ENCODE data around the gene ANKS6.

ANKS6 gene

DNA sequence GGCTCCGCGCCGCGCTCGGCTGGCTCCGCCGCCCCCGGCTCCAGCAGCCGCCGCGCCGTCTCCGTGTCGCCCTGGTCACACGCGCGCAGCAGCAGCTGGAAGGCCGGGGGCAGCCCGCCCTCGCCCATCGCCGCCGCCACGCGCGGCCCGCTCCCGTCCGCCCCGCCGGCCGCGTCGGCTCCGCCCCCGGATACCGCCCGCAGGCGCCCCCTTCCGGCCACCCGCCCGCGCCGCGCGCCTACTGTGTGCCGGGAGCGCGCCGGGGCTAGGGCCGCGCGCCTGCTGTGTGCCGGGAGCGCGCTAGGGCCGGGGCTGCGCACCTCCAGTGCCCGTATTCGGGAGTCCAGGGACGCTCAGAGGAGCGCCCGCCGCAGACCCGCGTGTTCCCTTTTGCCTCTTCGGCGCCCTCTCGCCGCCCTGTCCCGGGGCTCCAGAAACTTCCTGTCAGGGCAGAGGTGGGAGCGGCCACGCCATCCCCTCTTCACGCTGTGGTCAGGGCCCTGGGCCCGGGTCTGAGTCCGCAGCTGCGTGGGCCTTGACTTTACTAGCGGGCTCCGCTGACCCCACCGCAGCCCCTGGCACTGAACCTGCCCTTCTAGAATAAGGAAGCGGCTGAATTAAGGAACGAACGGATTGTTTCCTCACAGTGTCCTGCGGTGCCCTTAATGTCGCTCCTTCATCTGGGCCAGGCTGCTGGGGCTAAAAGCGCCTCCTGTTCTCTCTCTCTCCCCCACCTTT lies at the start of gene ANKS6:
Gene ANKS6 (minus strand): TSS at position 192 of the 738 bp plus-strand sequence. CDS start 64 bp downstream, at position 128.
- DNase-seq, result peak; percentile 70 to 81

DNA sequence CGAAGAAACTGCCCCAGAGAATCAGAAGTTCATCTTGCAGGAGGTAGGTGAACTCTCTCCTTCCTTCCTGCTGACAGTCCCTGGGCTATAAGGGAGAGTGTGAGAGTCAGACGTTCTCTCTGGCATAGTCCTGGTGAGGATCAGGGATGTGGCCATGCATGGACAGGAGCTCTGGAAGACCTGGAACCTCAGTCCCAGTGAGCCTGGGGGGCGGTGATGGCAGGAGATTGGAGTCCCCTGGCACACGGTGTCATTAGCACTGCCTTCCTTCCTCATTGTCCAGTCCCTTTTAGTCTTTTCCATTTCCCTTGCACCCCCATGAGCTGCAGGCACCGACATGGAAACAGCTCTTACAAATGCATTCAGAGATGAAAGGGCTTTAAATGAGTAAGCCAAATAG lies 49.7 kb upstream of the ANKS6 start:
- DNase-seq, result no peak

DNA sequence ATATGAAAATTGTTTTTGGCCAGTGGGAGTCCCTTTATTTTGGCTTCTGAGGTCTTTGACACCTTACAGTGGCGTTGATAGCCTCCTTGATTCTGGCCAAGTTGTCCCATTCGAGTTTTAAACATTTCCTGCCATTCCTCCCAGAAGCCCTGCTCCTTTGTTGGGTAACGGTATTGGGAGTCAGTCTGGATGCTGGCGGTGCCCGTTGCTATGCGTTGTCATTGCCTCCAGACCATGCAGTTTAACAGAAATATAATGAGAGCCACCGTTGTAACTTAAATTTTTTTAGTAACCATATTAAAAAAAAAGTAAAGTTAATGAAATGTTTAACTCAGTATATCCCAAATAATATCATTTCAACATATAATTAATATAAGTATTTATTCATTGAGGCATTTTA lies 46.2 kb upstream of the ANKS6 start:
- no peak for DNase-seq

DNA sequence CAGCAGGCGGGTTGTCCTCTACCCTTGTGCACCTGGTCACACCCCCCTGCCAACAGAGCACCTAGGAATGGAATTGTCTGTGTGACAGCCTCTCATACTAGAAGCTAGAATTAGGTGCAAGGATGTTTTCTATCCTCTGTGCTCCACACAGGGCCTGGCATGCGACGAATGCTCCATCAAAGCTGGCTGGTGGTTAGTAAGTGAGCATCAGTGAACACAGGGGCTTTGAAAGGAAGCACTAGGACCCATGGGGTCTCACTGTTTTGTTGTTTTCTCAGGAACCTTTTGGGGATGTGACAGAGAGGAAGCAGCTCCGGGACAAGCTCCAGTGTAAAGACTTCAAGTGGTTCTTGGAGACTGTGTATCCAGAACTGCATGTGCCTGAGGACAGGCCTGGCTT lies 43.4 kb upstream of the ANKS6 start:
- no peak for DNase-seq

DNA sequence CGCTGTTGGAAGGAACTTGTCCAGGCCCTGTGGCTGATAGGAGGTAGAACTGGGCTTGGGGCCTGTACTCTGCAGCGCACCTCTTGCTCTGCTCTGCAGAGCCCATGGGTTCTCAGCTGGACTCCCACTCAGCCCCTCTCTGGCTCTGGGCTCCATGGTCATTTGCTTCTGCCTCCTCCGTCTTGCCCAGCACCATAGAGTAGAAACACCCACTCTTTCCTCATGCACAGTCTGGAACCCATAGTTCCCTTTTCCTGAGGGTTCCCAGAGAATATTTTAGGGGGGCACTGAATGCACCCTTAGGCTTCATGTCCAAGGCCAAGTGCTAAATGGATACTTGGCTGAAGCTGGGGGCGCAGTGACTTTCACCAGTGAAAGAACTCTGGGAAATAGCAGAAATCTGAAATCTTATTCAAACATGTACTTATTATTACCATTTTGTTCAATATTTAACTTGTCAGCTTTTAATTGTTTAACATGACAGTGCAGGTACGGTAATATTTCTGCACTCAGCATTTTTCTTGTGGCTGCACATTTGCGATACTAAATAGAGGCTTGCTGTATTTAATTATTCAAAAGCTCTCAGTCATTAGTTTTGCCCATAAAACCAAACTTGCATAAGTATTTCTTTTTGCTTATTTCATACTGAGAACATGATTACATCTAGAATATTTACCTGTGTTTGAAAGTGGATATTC lies 42.7 kb upstream of the ANKS6 start:
- DNase-seq, result no peak

DNA sequence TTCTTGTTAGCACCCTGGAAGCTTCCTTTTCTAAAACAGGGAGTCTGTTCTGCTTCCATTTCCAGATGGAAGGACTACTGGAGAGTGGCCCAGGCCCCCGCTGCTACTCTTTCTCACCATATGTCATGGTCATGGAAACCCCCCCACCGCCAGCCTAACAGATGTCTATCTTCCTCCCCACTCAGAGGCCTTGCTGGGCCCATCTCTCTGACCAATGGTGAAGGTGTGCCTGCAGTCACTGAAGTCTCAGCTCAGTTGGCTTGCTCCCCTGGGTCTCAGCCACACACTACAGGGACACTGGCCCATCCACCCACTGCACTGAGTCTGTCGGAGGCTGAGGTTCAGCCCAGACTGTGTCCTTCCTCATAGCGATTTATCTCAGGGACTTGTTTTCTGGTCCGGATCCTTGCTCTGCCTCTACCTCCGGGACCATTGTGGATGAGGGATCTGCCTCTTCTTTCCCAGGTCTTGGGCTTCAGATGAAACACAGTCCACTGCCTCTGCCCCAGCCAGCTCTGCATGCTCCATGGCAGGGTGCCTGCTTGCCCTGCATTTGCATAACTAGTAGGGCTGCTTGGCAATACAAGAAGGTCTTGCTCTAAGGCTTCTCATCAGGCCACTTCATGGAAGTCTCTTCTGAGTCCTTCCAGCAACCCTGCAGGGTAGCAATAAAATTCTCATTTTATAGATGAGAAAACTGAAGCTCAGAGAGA lies 42.0 kb upstream of the ANKS6 start:
- no peak for DNase-seq

DNA sequence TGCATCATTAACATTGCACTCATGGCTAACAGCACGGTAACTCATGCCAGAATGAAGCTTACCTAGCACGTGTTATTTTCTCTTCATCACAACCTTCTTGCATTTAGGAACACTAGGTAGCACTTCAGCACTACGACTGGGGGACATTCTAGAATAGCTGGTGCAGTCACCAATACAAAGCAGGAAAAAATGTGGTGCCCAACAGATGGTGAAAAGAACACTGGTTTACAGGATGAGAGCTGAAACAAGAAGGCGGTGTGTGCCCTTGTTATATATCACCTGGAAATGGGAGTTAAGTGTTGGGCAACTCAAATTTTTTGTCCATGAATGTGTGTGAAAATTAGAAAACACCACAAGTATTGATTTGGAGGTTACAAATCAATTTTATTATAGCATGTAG lies 41.2 kb upstream of the ANKS6 start:
- DNase-seq, result no peak

DNA sequence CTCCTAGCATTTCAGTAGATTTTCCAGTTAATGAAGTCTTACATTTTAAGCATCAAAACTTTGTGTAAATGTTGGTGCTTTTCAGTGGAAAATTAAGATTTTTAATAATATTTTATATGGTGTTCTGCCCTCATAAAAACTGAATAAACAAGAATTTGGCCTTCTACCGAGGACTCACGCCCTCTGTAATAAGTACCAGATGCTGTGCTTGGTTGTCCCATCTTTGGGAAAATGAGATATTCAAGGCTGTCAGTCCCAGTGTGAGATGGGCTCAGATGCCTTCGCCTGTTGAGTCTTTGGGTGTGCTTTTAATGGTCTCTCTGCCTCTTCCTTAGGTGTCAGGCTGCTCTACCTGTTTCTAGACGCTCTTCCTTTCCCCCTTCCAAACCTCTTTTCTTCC lies 39.9 kb upstream of the ANKS6 start:
- DNase-seq, result no peak

DNA sequence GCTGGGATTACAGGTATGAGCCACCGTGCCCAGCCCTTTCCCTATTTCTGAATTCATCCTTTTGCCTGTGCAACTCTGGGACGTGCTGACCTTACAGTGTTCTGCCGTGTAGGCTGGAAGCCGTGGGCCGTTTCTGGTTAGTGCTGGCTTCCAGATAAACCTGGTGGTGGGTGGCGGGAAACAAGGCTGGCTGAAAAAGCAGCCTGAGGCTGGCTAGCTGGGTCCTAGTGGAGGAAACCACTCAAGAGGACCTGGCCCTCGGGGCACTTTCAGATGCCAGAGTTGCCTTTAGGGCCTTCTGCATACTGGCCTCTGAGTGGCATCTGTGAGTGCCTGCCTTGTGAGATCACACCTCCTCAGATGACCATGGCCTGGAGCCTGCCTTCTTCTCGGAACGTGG lies 38.0 kb upstream of the ANKS6 start:
- DNase-seq, result no peak

DNA sequence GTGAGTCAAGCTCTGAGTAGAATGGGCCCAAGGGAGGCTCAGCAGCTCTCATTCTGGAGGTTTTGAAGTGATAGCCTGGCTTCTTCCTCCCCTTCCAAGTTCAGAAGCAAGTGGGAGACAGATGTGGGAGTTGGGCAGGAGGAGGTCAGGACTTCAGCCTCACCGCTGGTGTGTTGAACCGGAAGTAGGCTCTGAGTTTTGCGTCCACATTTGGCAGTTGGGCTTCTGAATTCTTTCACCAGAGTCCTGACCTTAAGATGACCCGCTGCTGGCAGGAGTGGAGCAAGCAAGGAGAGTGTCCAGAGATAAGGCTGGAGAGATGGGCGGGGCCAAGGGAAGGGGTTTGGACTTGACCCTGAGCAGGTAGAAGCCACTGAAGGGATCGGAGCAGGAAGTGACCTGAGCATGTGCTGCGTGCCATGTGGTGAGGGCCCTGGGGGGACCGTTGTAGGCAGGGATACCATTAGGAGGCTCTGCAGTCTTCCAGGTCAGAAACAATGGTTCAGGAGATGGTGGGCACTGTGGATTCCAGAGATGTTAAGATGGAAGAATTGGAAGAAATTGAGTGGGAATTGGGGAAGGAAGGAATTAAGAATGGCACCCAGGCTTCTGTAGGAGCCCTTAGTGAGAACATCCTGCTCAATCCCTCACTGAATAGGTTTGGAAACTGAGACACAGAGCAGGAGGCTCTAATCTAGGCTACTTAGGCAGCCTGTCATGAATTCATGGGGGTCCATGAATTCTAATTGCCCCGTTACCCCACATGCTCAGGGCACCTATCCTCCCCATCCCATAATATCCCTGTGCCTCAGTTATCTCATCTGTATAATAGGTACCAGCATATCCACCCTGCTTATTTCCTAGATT lies 37.0 kb upstream of the ANKS6 start:
- DNase-seq, result no peak

DNA sequence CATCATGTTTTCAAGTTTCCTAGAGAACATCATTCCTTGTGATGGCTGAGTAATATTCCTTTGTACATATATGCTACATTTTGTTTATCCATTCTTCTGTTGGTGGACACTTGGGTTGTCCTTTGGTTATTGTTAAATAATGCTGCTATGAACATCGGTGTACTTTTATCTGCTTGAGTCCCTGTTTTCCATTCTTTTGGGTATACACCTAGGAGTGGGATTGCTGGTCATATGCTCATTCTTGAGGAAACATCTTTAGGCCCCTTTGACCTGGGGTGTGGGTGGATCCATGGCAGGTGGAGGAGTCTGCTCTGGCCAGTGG lies 36.4 kb upstream of the ANKS6 start:
- DNase-seq, result no peak

DNA sequence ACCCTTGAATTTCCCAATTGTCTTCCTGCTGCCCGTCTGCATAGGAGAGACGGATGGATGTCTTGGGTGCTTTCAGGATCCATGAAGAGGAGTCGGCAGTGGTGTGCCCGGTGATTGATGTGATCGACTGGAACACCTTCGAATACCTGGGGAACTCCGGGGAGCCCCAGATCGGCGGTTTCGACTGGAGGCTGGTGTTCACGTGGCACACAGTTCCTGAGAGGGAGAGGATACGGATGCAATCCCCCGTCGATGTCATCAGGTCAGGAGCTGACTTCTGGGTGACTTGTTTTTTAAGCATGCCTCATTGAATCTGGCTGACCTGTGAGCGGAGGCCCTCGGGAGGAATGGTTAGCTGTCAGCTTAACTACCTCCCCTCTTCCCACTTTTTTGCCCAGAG lies 35.3 kb upstream of the ANKS6 start:
- no peak for DNase-seq

DNA sequence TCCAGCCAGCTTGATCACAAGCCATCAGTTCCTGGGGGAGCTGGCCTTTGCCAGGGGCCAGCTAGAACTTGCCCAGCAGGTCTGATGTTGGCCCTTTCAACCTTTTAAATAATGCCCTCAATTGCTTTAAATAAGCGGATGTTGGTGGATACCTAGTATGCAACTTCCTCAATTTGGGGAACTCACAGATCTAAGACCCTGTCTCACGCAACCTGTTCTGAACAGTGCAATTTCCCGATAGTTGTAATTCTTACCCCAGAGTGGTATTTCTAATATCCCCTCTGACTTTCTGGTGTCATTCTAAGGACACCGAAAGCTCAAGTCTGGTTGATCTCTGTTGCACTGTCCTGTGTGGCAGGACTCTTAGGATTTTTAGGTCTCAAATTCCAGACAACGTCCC lies 34.2 kb upstream of the ANKS6 start:
- DNase-seq, result no peak

DNA sequence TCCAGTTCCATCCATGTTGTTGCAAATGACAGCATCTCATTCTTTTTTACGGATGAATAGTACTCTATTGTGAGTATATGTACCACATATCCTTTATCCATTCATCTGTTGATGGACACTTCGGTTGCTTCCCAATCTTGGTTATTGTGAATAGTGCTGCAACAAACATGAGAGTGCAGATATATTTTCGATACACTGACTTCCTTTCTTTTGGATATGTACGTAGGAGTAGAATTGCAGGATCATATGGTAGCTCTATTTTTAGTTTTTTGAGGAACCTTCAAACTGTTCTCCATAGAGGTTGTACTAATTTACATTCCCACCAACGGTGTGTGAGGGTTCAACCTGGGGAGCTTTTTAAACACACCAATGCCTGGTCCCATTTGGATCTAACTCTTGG lies 33.4 kb upstream of the ANKS6 start:
- no peak for DNase-seq

DNA sequence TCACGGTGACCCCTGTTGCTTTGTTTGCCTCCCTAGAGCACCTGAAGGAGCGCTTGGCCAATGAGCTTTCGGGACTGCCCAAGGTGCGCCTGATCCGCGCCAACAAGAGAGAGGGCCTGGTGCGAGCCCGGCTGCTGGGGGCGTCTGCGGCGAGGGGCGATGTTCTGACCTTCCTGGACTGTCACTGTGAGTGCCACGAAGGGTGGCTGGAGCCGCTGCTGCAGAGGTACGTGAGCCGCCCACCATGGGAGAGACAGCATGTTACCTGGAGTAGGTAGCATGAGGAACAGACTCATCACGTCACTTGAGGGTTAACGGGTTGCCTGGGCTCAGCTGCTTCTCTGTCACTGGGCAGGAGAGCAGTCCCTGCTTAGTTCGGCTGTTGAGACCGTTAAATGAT lies 30.4 kb upstream of the ANKS6 start:
- no peak for DNase-seq

DNA sequence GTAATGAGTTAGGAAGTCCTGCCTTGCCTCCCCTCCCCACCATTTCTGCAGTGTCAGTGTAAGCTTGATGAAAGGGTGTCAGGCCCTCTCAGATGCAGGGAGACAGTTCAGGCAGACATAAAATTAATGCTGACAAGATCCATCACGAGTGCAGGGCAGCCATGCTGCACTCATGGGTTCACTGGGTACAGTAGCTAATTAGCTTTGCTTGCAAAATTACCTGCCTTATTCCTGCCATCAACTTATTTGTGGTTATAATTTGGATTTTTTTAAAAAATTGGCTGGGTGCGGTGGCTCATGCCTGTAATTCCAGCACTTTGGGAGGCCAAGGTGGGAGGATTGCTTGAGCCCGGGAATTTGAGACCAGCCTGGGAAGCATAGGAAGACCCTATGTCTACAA lies 29.1 kb upstream of the ANKS6 start:
- DNase-seq, result no peak

DNA sequence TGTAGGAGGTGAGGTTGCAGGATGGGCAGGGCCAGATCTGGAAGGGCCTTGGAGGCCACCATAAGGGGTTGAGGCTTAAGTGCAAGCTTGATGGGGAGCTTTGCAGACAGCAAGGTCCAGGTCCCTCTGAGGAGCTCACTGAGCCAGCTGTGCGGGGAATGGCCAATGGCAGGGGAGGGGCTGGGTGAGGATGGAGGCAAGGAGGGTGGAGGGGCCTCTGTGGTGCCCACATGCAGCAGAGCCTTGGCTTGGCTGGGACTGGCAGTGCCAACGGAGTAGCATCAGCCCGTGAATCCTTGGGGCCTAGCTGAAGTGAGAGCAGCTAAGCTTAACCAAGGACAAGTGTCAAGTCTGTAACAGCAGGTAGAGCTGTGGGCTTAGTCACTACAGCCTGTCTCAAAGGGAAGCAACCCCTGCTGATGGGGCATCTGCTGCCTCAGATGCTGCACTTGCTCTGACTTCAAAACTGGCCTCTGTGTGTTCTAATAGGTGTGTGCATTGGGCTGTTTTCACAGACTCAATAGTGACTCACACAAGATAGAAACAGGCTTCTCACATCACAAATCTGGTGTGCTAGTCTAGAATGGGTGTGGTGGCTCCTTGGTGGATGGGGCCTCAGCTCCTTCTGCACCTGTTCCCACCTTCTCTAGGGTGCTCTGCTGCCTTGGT lies 27.4 kb upstream of the ANKS6 start:
- no peak for DNase-seq

DNA sequence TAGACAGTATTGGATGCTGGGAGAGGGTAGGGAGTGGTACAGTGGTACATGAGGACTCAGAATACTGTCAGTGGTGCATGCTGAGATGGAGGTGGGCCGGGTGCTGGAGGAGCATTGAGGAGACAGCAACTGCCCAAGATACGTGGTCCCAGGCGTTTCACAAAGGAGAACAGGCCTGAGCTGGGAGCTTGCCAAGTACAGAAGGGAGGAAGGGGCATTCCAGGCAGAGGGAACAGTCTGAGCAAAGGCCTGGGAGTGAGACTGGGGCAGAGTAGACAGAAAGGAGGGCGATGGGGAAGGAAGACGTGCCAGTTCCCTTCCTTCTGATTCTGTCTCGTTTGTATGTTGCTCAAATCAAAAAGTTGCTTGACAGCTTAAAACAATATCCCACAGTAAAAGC lies 26.3 kb upstream of the ANKS6 start:
- no peak for DNase-seq

DNA sequence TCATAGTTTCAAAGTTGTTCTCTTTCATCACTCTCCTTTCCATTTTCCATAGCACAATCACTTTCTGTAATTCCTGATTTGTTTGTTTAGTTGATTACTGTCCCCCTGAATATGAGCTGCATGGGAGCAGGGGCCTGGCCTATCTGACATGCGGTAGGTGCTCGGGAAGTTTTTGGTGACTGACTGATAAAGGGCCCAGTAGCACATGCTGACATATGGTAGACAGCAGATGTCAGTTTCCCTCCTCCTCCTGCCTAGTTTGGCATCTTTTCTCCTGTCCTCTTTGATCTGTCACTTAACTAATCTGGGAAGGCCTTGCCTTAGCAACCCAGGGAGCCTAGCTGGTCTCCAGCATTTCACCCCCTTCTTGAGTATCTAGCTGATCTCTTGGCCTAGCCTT lies 25.5 kb upstream of the ANKS6 start:
- DNase-seq, result no peak

DNA sequence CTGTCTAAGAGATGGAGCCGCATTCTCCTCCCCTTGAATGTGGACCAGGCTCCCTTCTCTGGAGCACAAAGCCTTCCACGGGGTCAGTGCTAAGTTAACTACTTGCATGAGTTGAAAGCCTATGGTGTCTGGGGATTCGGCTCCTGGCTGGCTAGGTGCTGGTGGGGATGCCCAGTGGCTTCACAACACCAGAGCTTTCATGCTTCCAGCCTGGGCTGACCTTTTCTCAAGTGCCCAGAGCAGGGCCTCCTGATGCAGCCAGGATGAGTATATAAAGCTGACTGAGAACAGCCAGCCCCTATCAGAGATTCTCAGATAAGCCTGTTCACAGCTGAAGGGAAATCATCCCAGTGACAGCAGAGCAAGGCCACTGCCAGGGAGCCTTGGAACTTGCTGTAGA lies 22.9 kb upstream of the ANKS6 start:
- no peak for DNase-seq

DNA sequence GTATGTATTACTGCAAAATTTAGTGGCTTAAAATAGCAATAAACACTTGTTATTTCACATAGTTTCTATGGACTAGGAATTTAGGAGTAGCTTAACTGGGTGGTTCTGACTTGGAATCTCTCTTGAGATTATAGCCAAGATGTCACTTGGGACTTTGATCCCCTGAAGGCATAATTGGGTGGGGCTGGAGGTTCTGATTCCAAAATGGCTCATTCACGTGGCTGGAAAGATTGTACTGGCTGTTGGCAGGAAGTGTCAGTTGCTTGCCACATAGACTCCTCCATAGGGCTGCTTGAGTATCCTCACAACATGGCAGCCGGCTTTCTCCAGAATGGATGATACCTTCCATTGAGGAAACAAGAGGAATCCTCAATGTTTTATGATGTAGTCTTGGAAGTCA lies 22.4 kb upstream of the ANKS6 start:
- no peak for DNase-seq

DNA sequence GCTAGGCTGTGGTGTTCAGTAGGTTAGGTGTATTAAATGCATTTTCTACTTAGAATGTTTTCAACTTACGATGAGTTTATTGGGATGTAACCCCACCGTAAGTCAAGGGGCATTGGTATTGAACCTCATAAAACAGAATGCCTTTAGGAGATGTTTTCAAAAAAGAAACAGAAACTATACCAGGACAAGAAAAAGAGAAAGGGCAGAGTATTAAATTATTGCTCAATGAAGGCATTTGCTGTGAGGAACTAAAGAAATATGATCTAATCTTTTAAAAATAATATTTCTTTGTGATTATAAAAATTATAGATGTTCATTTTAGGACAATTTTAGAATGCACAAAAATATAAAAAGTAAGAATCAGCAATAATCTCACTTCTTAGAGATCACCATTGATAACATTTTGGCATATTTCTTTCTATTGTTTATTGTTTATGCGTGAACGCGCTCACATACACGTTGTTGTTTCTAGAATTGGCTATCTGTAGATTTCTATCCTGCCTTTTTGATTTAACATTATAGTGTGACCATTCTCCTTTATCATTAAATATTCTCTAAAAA lies 19.1 kb upstream of the ANKS6 start:
- no peak for DNase-seq
